SK-N-SH treated with all-trans-retinoic acid at 6 μM for 48 hours (cell line): Measurements from ENCODE around the gene DNAJC1.

Experiments used
- ATAC-seq: fragments of 200-7000 bp; cut with Tn5 transposase; 3 replicates; pipeline ENCODE4 v1.9.1; 2020; ENCODE audit warnings: mild to moderate bottlenecking, moderate library complexity
- ARNTL ChIP-seq: fragments of 450-650 bp; formaldehyde crosslinking; IDR thresholded peaks from 2 replicates; pipeline ENCODE4 v1.5.0; 2020; ENCODE audit warnings: low read depth, mild to moderate bottlenecking, moderate library complexity, borderline replicate concordance
- BACH2 ChIP-seq: fragments of 250-450 bp; sonication (Bioruptor Pico); IDR thresholded peaks from 2 replicates; pipeline ENCODE4 v1.9.0; 2021; ENCODE audit warnings: mild to moderate bottlenecking, borderline replicate concordance
- CREB5 ChIP-seq: fragments of 250-450 bp; sonication (Bioruptor Pico); IDR thresholded peaks from 2 replicates; pipeline ENCODE4 v1.5.1; 2020; ENCODE audit warnings: low read depth, mild to moderate bottlenecking, moderate library complexity
- CSDC2 ChIP-seq: fragments of 250-450 bp; sonication (Bioruptor Pico); IDR thresholded peaks from 2 replicates; pipeline ENCODE4 v1.5.0; 2020; ENCODE audit warnings: mild to moderate bottlenecking, moderate library complexity
- ESRRG ChIP-seq: fragments of 250-450 bp; sonication (Bioruptor Pico); IDR thresholded peaks from 2 replicates; pipeline ENCODE4 v1.6.1; 2021; ENCODE audit warnings: mild to moderate bottlenecking
- GLIS3 ChIP-seq: fragments of 250-450 bp; sonication (Bioruptor Pico); IDR thresholded peaks from 2 replicates; pipeline ENCODE4 v1.5.0; 2020; ENCODE audit warnings: mild to moderate bottlenecking, moderate library complexity
- ISL1 ChIP-seq: fragments of 250-450 bp; sonication (Bioruptor Pico); IDR thresholded peaks from 2 replicates; pipeline ENCODE4 v2.1.2; 2022; ENCODE audit warnings: mild to moderate bottlenecking, moderate library complexity
- OSR1 ChIP-seq: fragments of 250-450 bp; sonication (Bioruptor Pico); IDR thresholded peaks from 2 replicates; pipeline ENCODE4 v1.8.0; 2022; ENCODE audit warnings: moderate library complexity, mild to moderate bottlenecking, inconsistent platforms
- PPARA ChIP-seq: fragments of 250-450 bp; sonication (Bioruptor Pico); IDR thresholded peaks from 2 replicates; pipeline ENCODE4 v1.5.0; 2020; ENCODE audit warnings: mild to moderate bottlenecking, borderline replicate concordance
- RARB ChIP-seq: fragments of 250-450 bp; sonication (Bioruptor Pico); IDR thresholded peaks from 2 replicates; pipeline ENCODE4 v1.8.0; 2021; ENCODE audit warnings: mild to moderate bottlenecking, moderate library complexity
- SNAI2 ChIP-seq: fragments of 250-450 bp; sonication (Bioruptor Pico); IDR thresholded peaks from 2 replicates; pipeline ENCODE4 v1.5.0; 2020; ENCODE audit warnings: mild to moderate bottlenecking, moderate library complexity
- TCF4 ChIP-seq: fragments of 250-450 bp; sonication (Bioruptor Pico); IDR thresholded peaks from 2 replicates; pipeline ENCODE4 v1.8.0; 2021; ENCODE audit warnings: mild to moderate bottlenecking, moderate library complexity, borderline replicate concordance
- TOX ChIP-seq: fragments of 250-450 bp; sonication (Bioruptor Pico); IDR thresholded peaks from 2 replicates; pipeline ENCODE4 v1.8.0; 2021; ENCODE audit warnings: mild to moderate bottlenecking, moderate library complexity, borderline replicate concordance
- ZC3H10 ChIP-seq: fragments of 250-450 bp; sonication (Bioruptor Pico); IDR thresholded peaks from 2 replicates; pipeline ENCODE4 v1.5.1; 2021; ENCODE audit warnings: mild to moderate bottlenecking, moderate library complexity
- ZFP3 ChIP-seq: fragments of 250-450 bp; sonication (Bioruptor Pico); IDR thresholded peaks from 2 replicates; pipeline ENCODE4 v1.5.0; 2020; ENCODE audit warnings: mild to moderate bottlenecking, moderate library complexity
- ZFP30 ChIP-seq: fragments of 450-650 bp; formaldehyde crosslinking; IDR thresholded peaks from 2 replicates; pipeline ENCODE4 v1.5.0; 2022; ENCODE audit warnings: mild to moderate bottlenecking, moderate library complexity
- ZNF565 ChIP-seq: fragments of 450-650 bp; formaldehyde crosslinking; conservative IDR thresholded peaks from 2 replicates; pipeline ENCODE4 v1.5.0; 2020; ENCODE audit warnings: low read depth, mild to moderate bottlenecking, moderate library complexity
- ZNF70 ChIP-seq: fragments of 450-650 bp; formaldehyde crosslinking; IDR thresholded peaks from 2 replicates; pipeline ENCODE4 v1.5.0; 2020; ENCODE audit warnings: mild to moderate bottlenecking, moderate library complexity
- ZNF8 ChIP-seq: fragments of 450-650 bp; formaldehyde crosslinking; IDR thresholded peaks from 2 replicates; pipeline ENCODE4 v1.5.0; 2020; ENCODE audit warnings: mild to moderate bottlenecking, moderate library complexity
- TF ChIP-seq, protein P1 (sequence below): fragments of 250-450 bp; sonication (Bioruptor Pico); IDR thresholded peaks from 2 replicates; pipeline ENCODE4 v1.5.0; 2020; ENCODE audit warnings: mild to moderate bottlenecking, moderate library complexity
- TF ChIP-seq, protein P2 (sequence below): fragments of 250-450 bp; sonication (Bioruptor Pico); IDR thresholded peaks from 2 replicates; pipeline ENCODE4 v1.8.0; 2020; ENCODE audit warnings: mild to moderate bottlenecking, moderate library complexity, borderline replicate concordance
- TF ChIP-seq, protein P3 (sequence below): fragments of 250-450 bp; sonication (Bioruptor Pico); IDR thresholded peaks from 2 replicates; pipeline ENCODE4 v1.5.1; 2021; ENCODE audit warnings: mild to moderate bottlenecking, moderate library complexity

Gene DNAJC1

GRCh38 chr10:21954132-21954531, 49.4 kb downstream of the DNAJC1 start:
- ATAC-seq: no peak
- no peak for TF ChIP-seq ZC3H10 (CRISPR knock-in tag)
- no peak for TF ChIP-seq PPARA (CRISPR knock-in tag)
- no peak for TF ChIP-seq ZNF70 (CRISPR knock-in tag)
- TF ChIP-seq ESRRG (CRISPR knock-in tag): no peak
- TF ChIP-seq TCF4 (CRISPR knock-in tag): no peak
- TF ChIP-seq ZNF8: no peak
- no peak for TF ChIP-seq BACH2 (CRISPR knock-in tag)

GRCh38 chr10:21953585-21954057, 49.9 kb downstream of the DNAJC1 start:
- TF ChIP-seq, protein P1, sequence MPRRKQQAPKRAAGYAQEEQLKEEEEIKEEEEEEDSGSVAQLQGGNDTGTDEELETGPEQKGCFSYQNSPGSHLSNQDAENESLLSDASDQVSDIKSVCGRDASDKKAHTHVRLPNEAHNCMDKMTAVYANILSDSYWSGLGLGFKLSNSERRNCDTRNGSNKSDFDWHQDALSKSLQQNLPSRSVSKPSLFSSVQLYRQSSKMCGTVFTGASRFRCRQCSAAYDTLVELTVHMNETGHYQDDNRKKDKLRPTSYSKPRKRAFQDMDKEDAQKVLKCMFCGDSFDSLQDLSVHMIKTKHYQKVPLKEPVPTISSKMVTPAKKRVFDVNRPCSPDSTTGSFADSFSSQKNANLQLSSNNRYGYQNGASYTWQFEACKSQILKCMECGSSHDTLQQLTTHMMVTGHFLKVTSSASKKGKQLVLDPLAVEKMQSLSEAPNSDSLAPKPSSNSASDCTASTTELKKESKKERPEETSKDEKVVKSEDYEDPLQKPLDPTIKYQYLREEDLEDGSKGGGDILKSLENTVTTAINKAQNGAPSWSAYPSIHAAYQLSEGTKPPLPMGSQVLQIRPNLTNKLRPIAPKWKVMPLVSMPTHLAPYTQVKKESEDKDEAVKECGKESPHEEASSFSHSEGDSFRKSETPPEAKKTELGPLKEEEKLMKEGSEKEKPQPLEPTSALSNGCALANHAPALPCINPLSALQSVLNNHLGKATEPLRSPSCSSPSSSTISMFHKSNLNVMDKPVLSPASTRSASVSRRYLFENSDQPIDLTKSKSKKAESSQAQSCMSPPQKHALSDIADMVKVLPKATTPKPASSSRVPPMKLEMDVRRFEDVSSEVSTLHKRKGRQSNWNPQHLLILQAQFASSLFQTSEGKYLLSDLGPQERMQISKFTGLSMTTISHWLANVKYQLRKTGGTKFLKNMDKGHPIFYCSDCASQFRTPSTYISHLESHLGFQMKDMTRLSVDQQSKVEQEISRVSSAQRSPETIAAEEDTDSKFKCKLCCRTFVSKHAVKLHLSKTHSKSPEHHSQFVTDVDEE (CRISPR knock-in tag): no peak
- TF ChIP-seq ESRRG (CRISPR knock-in tag) (no peak), ZFP30 (CRISPR knock-in tag) (no peak), SNAI2 (CRISPR knock-in tag) (no peak), ZC3H10 (CRISPR knock-in tag) (no peak), ISL1 (CRISPR knock-in tag) (no peak), ZNF8 (no peak), TCF4 (CRISPR knock-in tag) (no peak), CSDC2 (CRISPR knock-in tag) (no peak), ARNTL (CRISPR knock-in tag) (no peak), BACH2 (CRISPR knock-in tag) (no peak), ZNF70 (CRISPR knock-in tag) (no peak), GLIS3 (CRISPR knock-in tag) (no peak), PPARA (CRISPR knock-in tag) (no peak), CREB5 (CRISPR knock-in tag) (no peak), ZFP3 (no peak)
- TF ChIP-seq, protein P2, sequence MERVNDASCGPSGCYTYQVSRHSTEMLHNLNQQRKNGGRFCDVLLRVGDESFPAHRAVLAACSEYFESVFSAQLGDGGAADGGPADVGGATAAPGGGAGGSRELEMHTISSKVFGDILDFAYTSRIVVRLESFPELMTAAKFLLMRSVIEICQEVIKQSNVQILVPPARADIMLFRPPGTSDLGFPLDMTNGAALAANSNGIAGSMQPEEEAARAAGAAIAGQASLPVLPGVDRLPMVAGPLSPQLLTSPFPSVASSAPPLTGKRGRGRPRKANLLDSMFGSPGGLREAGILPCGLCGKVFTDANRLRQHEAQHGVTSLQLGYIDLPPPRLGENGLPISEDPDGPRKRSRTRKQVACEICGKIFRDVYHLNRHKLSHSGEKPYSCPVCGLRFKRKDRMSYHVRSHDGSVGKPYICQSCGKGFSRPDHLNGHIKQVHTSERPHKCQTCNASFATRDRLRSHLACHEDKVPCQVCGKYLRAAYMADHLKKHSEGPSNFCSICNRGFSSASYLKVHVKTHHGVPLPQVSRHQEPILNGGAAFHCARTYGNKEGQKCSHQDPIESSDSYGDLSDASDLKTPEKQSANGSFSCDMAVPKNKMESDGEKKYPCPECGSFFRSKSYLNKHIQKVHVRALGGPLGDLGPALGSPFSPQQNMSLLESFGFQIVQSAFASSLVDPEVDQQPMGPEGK: no peak

DNA sequence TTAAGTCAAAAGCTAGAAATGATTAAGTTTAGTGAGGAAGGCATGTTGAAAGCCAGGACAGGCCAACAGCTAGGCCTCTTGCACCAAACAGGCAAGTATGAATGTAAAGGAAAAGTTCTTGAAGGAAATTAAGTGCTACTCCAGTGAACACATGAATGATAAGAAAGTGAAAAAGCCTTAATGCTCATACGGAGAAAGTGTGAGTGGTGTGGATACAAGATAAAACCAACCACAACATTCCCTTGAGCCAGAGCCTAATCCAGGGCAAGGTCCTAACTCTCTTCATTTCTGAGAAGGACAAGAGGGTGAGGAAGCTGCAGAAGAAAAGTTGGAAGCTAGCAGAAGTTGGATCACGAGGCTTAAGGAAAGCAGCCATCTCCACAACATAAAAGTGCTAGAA, 53.0 kb downstream of the DNAJC1 start:
- no peak for ATAC-seq
- TF ChIP-seq, protein P3, sequence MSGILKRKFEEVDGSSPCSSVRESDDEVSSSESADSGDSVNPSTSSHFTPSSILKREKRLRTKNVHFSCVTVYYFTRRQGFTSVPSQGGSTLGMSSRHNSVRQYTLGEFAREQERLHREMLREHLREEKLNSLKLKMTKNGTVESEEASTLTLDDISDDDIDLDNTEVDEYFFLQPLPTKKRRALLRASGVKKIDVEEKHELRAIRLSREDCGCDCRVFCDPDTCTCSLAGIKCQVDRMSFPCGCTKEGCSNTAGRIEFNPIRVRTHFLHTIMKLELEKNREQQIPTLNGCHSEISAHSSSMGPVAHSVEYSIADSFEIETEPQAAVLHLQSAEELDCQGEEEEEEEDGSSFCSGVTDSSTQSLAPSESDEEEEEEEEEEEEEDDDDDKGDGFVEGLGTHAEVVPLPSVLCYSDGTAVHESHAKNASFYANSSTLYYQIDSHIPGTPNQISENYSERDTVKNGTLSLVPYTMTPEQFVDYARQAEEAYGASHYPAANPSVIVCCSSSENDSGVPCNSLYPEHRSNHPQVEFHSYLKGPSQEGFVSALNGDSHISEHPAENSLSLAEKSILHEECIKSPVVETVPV: no peak
- TF ChIP-seq ZNF565: no peak
- TF ChIP-seq, all 23 proteins: peak for 0

More at GRCh38 chr10:21953585-21954057, 49.9 kb downstream of the DNAJC1 start:
- ATAC-seq: peak; percentile 81

GRCh38 chr10:21946946-21947345, 56.6 kb downstream of the DNAJC1 start:
- no peak for ATAC-seq
- TF ChIP-seq GLIS3 (CRISPR knock-in tag): no peak

GRCh38 chr10:21944727-21945386, 58.7 kb downstream of the DNAJC1 start:
- no peak for TF ChIP-seq ZNF70 (CRISPR knock-in tag)
- TF ChIP-seq ARNTL (CRISPR knock-in tag): no peak
- TF ChIP-seq ESRRG (CRISPR knock-in tag): no peak
- no peak for TF ChIP-seq GLIS3 (CRISPR knock-in tag)
- TF ChIP-seq ZFP3: no peak
- TF ChIP-seq OSR1: no peak
- TF ChIP-seq RARB (CRISPR knock-in tag): no peak
- TF ChIP-seq, protein P2: no peak
- no peak for TF ChIP-seq TOX (CRISPR knock-in tag)
- TF ChIP-seq, protein P1 (CRISPR knock-in tag): no peak
- TF ChIP-seq BACH2 (CRISPR knock-in tag): no peak
- no peak for ATAC-seq
